Fibroblast of lung (primary cell): Measurements from ENCODE around the gene AMER2. TPM values are rescaled to one million over a fixed set of nuclear protein-coding genes. Genes with fewer than 3 reads are reported as not detected.
A peak's percentile ranks its signal among the peaks of the same experiment; 100 is the strongest.

Experiments used
- DNase-seq, 2 donors: peaks; one replicate each; pipeline versions ENCODE4 v3.0.0 to v3.0.0-alpha.2; 2010; ENCODE audit warnings: low read depth in 2 of 2
- H2AFZ ChIP-seq: 2 replicates; pipeline ENCODE4 v1.5.1; 2012; ENCODE audit warnings: low read length, control low read depth, inconsistent platforms
- H3K27ac ChIP-seq: 2 replicates; pipeline ENCODE4 v1.5.1; 2011; ENCODE audit warnings: low read length, control low read depth; ENCODE audit not compliant: insufficient read depth
- H3K27me3 ChIP-seq: 2 replicates; pipeline ENCODE4 v1.5.1; 2011; ENCODE audit warnings: mild to moderate bottlenecking, low read length; ENCODE audit not compliant: control insufficient read depth, insufficient read depth
- H3K36me3 ChIP-seq: 2 replicates; pipeline ENCODE4 v1.5.1; 2011; ENCODE audit warnings: low read length; ENCODE audit not compliant: control insufficient read depth, insufficient read depth
- H3K4me1 ChIP-seq: 2 replicates; pipeline ENCODE4 v1.5.1; 2011; ENCODE audit warnings: low read length; ENCODE audit not compliant: control insufficient read depth, insufficient read depth; ENCODE audit errors: extremely low read depth
- H3K4me2 ChIP-seq: 2 replicates; pipeline ENCODE4 v1.5.1; 2011; ENCODE audit warnings: low read length, control low read depth; ENCODE audit not compliant: insufficient read depth; ENCODE audit errors: extremely low read depth
- H3K4me3 ChIP-seq, 4 experiments: fragments of 200-600 bp in 1 of 4; sonication (generic) in 1 of 4; replicated peaks in 1 of 4; 2 replicates each; pipeline ENCODE4 v1.5.1; 2011 to 2016; ENCODE audit warnings: low read length in 4 of 4, low read depth in 3 of 4, mild to moderate bottlenecking in 3 of 4, control low read depth in 2 of 4, inconsistent platforms in 1 of 4, mixed read lengths in 1 of 4; ENCODE audit not compliant: insufficient read depth in 1 of 4; ENCODE audit errors: control extremely low read depth in 1 of 4
- H3K79me2 ChIP-seq: 2 replicates; pipeline ENCODE4 v1.5.1; 2012; ENCODE audit warnings: mild to moderate bottlenecking, low read length, inconsistent platforms; ENCODE audit not compliant: control insufficient read depth, insufficient read depth
- H3K9ac ChIP-seq: 2 replicates; pipeline ENCODE4 v1.5.1; 2011; ENCODE audit warnings: mild to moderate bottlenecking, low read length, control low read depth; ENCODE audit not compliant: insufficient read depth
- H3K9me3 ChIP-seq: 2 replicates; pipeline ENCODE4 v1.5.1; 2012; ENCODE audit warnings: low read depth, low read length; ENCODE audit not compliant: control insufficient read depth, insufficient read depth
- H4K20me1 ChIP-seq: 2 replicates; pipeline ENCODE4 v1.5.1; 2011; ENCODE audit warnings: low read length; ENCODE audit not compliant: control insufficient read depth, insufficient read depth; ENCODE audit errors: extremely low read depth
- EZH2 ChIP-seq: IDR thresholded peaks from 2 replicates; pipeline ENCODE4 v1.5.1; 2012; ENCODE audit warnings: low read length, control low read depth, mild to moderate bottlenecking; ENCODE audit errors: missing control alignments
- polyA plus RNA-seq, 2 donors: library from polyadenylated mRNA; depleted of rRNA in 1 of 2; stranded (reverse) in 1 of 2; unstranded in 1 of 2; fragments of >200 nt; gene quantifications; 2 replicates each; pipeline ENCODE4 v1.2.1, GENCODE V29; 2011 to 2012; ENCODE audit warnings: missing spikeins in 1 of 2
- total RNA-seq: library from RNA; depleted of rRNA; stranded (reverse); fragments of >200 nt; gene quantifications from 2 replicates; pipeline ENCODE4 v1.2.1, GENCODE V29; 2014
- TF ChIP-seq, protein P1 (sequence below), 2 donors: IDR thresholded peaks in 1 of 2; conservative IDR thresholded peaks in 1 of 2; 1 replicate in 1 of 2; 2 replicates in 1 of 2; pipeline ENCODE4 v1.5.1; 2011 to 2012; ENCODE audit warnings: low read length in 2 of 2, control low read depth in 1 of 2, inconsistent platforms in 1 of 2, low read depth in 1 of 2, mild to moderate bottlenecking in 1 of 2

Gene AMER2
- total and polyA plus RNA-seq, 2 donors (not counting 1 experiment from before 2014, with no cell fraction given), result under 0.01 TPM; not detected in 1

DNA sequence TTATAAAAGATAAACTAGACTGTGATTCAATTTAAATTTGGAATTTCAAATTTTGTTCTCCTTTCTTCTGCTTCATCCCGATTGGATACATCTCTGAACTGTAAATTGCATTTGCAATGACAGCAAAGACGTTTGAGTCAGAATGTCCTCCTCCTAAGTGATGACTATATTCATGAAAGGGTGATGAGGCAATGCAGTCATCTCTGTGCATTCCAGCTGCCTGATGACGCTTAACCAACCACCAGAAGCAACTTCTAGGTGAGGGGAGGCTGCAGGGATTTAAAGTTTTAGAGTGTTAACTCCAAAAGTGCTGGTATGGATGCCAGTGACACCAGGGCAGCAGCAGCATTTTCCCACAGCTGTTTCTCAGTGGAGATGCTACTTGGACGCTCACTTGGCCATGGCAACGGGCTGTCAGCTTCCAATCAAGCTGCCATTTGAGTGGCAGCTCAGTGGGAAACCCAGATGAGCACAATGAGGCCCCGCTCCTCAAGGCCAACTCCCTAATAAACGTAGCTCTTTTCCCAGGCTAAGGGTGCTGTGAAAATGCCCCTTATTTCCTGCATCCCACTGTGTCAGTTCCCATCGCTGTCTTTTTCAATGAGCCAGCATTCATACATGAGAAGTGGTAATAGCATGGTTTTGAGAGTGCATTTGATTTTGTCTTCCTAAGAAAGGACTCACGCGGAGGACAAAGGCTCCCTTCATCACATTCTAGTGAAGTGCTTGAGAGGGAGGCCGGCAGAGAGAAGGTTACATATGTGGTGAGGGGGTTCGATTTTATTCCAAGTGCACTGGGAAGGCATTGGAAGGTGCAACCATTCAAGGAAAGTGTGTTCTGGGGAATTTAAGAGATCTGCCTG is 45.2 kb upstream of the AMER2 start:
- Histone ChIP-seq H3K36me3 (no peaks in the 10 kb centered on the region), H3K4me1 (no peaks in the 10 kb centered on the region), H3K4me2 (no peak overlapping the region), H3K9ac (no peak overlapping the region), H4K20me1 (no peaks in the 10 kb centered on the region), H3K9me3 (no peaks in the 10 kb centered on the region), H2AFZ (no peak overlapping the region), H3K27ac (no peak overlapping the region), H3K4me3 (no peak overlapping the region), H3K27me3 (no peaks in the 10 kb centered on the region), H3K79me2 (no peaks in the 10 kb centered on the region)
- TF ChIP-seq, protein P1, sequence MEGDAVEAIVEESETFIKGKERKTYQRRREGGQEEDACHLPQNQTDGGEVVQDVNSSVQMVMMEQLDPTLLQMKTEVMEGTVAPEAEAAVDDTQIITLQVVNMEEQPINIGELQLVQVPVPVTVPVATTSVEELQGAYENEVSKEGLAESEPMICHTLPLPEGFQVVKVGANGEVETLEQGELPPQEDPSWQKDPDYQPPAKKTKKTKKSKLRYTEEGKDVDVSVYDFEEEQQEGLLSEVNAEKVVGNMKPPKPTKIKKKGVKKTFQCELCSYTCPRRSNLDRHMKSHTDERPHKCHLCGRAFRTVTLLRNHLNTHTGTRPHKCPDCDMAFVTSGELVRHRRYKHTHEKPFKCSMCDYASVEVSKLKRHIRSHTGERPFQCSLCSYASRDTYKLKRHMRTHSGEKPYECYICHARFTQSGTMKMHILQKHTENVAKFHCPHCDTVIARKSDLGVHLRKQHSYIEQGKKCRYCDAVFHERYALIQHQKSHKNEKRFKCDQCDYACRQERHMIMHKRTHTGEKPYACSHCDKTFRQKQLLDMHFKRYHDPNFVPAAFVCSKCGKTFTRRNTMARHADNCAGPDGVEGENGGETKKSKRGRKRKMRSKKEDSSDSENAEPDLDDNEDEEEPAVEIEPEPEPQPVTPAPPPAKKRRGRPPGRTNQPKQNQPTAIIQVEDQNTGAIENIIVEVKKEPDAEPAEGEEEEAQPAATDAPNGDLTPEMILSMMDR (conservative IDR thresholded peaks at IDR 0.05 in 1 of 2, IDR thresholded peaks at IDR 0.05 in 1 of 2; ENCODE audit: low read depth in 1 of 2, low read length in 2 of 2), result no peak
- TF ChIP-seq EZH2, result no peak
- DNase-seq, result peak; percentile 28 to 62

DNA sequence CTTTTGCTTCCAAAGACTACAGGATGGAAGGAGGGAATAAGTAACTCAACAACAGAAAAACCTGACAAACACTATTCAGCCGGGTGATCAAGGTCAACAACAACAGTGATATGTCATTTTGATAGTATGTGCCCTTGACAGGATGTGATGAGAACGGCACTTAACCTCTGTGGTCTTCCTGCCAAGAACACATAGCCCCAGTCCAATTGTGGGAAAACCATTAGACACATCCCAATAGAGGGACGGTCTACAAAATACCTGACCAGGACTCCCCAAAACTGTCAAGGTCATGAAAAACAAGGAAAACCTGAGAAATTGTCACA is 43.1 kb upstream of the AMER2 start:
- Histone ChIP-seq H3K4me2 (no peak overlapping the region), H4K20me1 (no peaks in the 10 kb centered on the region), H3K36me3 (no peaks in the 10 kb centered on the region), H3K27me3 (no peaks in the 10 kb centered on the region), H3K9me3 (no peaks in the 10 kb centered on the region), H3K4me1 (no peaks in the 10 kb centered on the region), H3K79me2 (no peaks in the 10 kb centered on the region), H3K27ac (no peak overlapping the region), H2AFZ (no peak overlapping the region), H3K9ac (no peak overlapping the region), H3K4me3 (no peak overlapping the region)
- TF ChIP-seq, protein P1 (conservative IDR thresholded peaks at IDR 0.05 in 1 of 2, IDR thresholded peaks at IDR 0.05 in 1 of 2; ENCODE audit: low read depth in 1 of 2, low read length in 2 of 2), result no peak
- no peak for TF ChIP-seq EZH2
- DNase-seq, result no peak

GRCh38 chr13:25214491-25215252 is 42.6 kb upstream of the AMER2 start:
- H3K36me3 ChIP-seq, result no peaks in the 10 kb centered on the region
- no peaks in the 10 kb centered on the region for H3K27me3 ChIP-seq
- H4K20me1 ChIP-seq, result no peaks in the 10 kb centered on the region
- H3K4me3 ChIP-seq, result no peak overlapping the region
- H3K9ac ChIP-seq, result no peak overlapping the region
- H3K9me3 ChIP-seq, result no peaks in the 10 kb centered on the region
- TF ChIP-seq, protein P1 (conservative IDR thresholded peaks at IDR 0.05 in 1 of 2, IDR thresholded peaks at IDR 0.05 in 1 of 2; ENCODE audit: low read depth in 1 of 2, low read length in 2 of 2), result peak in 1 of 2 donors; percentile 4
- no peak for TF ChIP-seq EZH2
- no peaks in the 10 kb centered on the region for H3K4me1 ChIP-seq
- H3K79me2 ChIP-seq, result no peaks in the 10 kb centered on the region
- H3K4me2 ChIP-seq, result no peak overlapping the region
- DNase-seq, result peak; percentile 19 to 41
- no peak overlapping the region for H3K27ac ChIP-seq
- H2AFZ ChIP-seq, result no peak overlapping the region
